K562 (cell line): ENCODE measurements around the gene SLC8A2. TPM values are rescaled to one million over a fixed set of nuclear protein-coding genes. Genes with fewer than 3 reads are reported as not detected.
A peak's percentile ranks its signal among the peaks of the same experiment; 100 is the strongest.

Source experiments
- AFF4 ChIP-seq: sonication (generic); formaldehyde crosslinking; IDR thresholded peaks from 2 replicates; pipeline ENCODE4 v1.8.0; 2023; ENCODE audit warnings: mild to moderate bottlenecking, missing genetic modification reagents
- CBFA2T3 ChIP-seq: fragments of 450-650 bp; IDR thresholded peaks from 2 replicates; pipeline ENCODE4 v1.6.1; 2017
- ELF1 ChIP-seq: fragments of 200-800 bp; sonication (Bioruptor generic); IDR thresholded peaks from 2 replicates; pipeline ENCODE4 v1.6.1; 2016; ENCODE audit warnings: missing genetic modification characterization, missing compliant biosample characterization
- GABPB2 ChIP-seq: fragments of 250-450 bp; sonication (Bioruptor Pico); conservative IDR thresholded peaks from 2 replicates; pipeline ENCODE4 v1.5.1; 2021; ENCODE audit warnings: mild to moderate bottlenecking
- HDAC1 ChIP-seq, 2 experiments: fragments of 450-650 bp; IDR thresholded peaks; 2 replicates each; pipeline ENCODE4 v1.6.1; 2016 to 2017; ENCODE audit warnings: inconsistent platforms in 1 of 2, mild to moderate bottlenecking in 1 of 2, moderate library complexity in 1 of 2
- HNRNPLL ChIP-seq: fragments of 200-400 bp; formaldehyde crosslinking; IDR thresholded peaks from 2 replicates; pipeline ENCODE4 v1.6.1; 2017; ENCODE audit warnings: low read length, low read depth, mild to moderate bottlenecking; ENCODE audit not compliant: poor library complexity, severe bottlenecking
- KDM5B ChIP-seq: fragments of 200-600 bp; sonication (generic); IDR thresholded peaks from 2 replicates; pipeline ENCODE4 v1.6.1; 2012; ENCODE audit warnings: low read depth, mild to moderate bottlenecking, moderate library complexity, low read length, control low read depth, inconsistent platforms; ENCODE audit not compliant: insufficient replicate concordance
- KLF6 ChIP-seq: fragments of 250-450 bp; sonication (Bioruptor Pico); IDR thresholded peaks from 2 replicates; pipeline ENCODE4 v1.4.0; 2020; ENCODE audit warnings: mild to moderate bottlenecking, moderate library complexity, borderline replicate concordance
- NCOR1 ChIP-seq: fragments of 450-650 bp; IDR thresholded peaks from 2 replicates; pipeline ENCODE4 v1.6.1; 2016; ENCODE audit warnings: mild to moderate bottlenecking, moderate library complexity
- RCOR1 ChIP-seq, 2 experiments: IDR thresholded peaks; 2 replicates each; pipeline ENCODE4 v1.6.1; 2012; ENCODE audit warnings: low read depth in 2 of 2, low read length in 2 of 2, borderline replicate concordance in 1 of 2, improper control_type of control experiment in 1 of 2
- SP2 ChIP-seq: IDR thresholded peaks from 2 replicates; pipeline ENCODE4 v1.6.1; 2011; ENCODE audit warnings: mild to moderate bottlenecking, low read depth, low read length, moderate library complexity; ENCODE audit not compliant: poor library complexity, severe bottlenecking; ENCODE audit errors: extremely low read depth
- TEAD4 ChIP-seq, 2 experiments: sonication (generic) in 1 of 2; formaldehyde crosslinking in 1 of 2; IDR thresholded peaks; 2 replicates each; pipeline versions ENCODE4 v1.6.1 to v1.8.0; 2012 to 2022; ENCODE audit warnings: borderline replicate concordance in 1 of 2, inconsistent platforms in 1 of 2, low read length in 1 of 2, mild to moderate bottlenecking in 1 of 2, missing genetic modification reagents in 1 of 2
- ZC3H11A ChIP-seq: IDR thresholded peaks from 2 replicates; pipeline ENCODE4 v1.6.1; 2012; ENCODE audit warnings: low read depth, low read length, improper control_type of control experiment
- ZC3H4 ChIP-seq: sonication (generic); formaldehyde crosslinking; IDR thresholded peaks from 2 replicates; pipeline ENCODE4 v1.9.0; 2021; ENCODE audit warnings: missing genetic modification reagents, borderline replicate concordance
- ZNF318 ChIP-seq, 2 experiments: fragments of 450-650 bp; IDR thresholded peaks; 2 replicates each; pipeline ENCODE4 v1.6.1; 2016; ENCODE audit warnings: mild to moderate bottlenecking in 2 of 2, borderline replicate concordance in 1 of 2, low read depth in 1 of 2, moderate library complexity in 1 of 2
- polyA plus RNA-seq, 8 experiments: library from polyadenylated mRNA; depleted of rRNA in 4 of 8; stranded (reverse) in 5 of 8; unstranded in 3 of 8; fragments of >200 nt; fragmentation: Nextera tagmentation in 2 of 8; fragmentation: Illumina TruSeq in 1 of 8; extraction: Ambion mirVana in 2 of 8; extraction: Trizol in 1 of 8; gene quantifications; 2 replicates each; pipeline versions ENCODE4 v1.2.1 to v1.2.3, GENCODE V29; 2011 to 2014; ENCODE audit warnings: inconsistent platforms in 1 of 8, missing spikeins in 1 of 8
- total RNA-seq, 7 experiments: library from RNA; depleted of rRNA in 6 of 7; stranded (reverse); fragments of >200 nt in 6 of 7; fragmentation: Illumina TruSeq in 2 of 7; extraction: Trizol in 2 of 7; gene quantifications; 2 replicates each; pipeline versions ENCODE4 v1.2.1 to v1.2.3, GENCODE V29; 2011 to 2021; ENCODE audit warnings: low replicate concordance in 1 of 7

The SLC8A2 gene
- total and polyA plus RNA-seq, 9 of the 15 experiments (the other 6 are each of a cell fraction or from before 2014, with no cell fraction given), result 0.07 to 0.66 (median 0.24) TPM; not detected in 3

DNA sequence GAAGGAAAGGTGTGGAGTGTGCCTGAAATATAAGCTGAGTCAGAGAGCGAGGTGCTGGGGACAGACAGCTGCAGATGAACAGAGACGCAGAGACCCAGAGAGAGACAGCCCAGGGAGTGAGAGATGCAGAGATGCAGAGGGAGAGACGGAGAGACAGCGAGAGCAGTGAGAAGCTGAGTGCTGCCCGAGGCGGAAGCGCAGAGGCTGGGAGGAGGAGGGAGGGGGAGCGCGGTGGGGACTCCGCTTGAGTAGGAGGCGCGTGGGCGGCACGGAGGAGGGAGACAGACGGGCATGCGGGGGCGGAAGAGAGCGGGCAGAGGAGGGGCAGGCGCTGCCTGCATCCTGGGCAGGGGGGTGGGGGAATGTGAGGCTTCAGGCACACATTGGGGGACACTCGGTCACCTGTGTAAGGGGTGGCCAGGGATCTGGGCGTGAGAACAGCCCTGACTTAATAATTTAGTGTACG, 25.7 kb downstream of the SLC8A2 start (continued):
- no peak for TF ChIP-seq ZNF318 (IDR thresholded peaks at IDR 0.05; ENCODE audit: borderline replicate concordance in 1 of 2, low read depth in 1 of 2)
- no peak for TF ChIP-seq KLF6 (CRISPR knock-in tag)
- no peak for TF ChIP-seq CBFA2T3
- no peak for TF ChIP-seq AFF4 (CRISPR knock-in tag)
- peak in 1 of 2 experiments; percentile 31; a peak in 1 of 4 replicates for TF ChIP-seq HDAC1 (IDR thresholded peaks at IDR 0.05)
- TF ChIP-seq NCOR1, result no peak
- no peak for TF ChIP-seq ZC3H4 (CRISPR knock-in tag)
- TF ChIP-seq ZC3H11A, result no peak
- peak; percentile 74 for TF ChIP-seq TEAD4 (IDR thresholded peaks at IDR 0.05; ENCODE audit: low read length)
- no peak for TF ChIP-seq TEAD4 (CRISPR knock-in tag; IDR thresholded peaks at IDR 0.05; ENCODE audit: borderline replicate concordance)
- TF ChIP-seq GABPB2, result no peak
- no peak for TF ChIP-seq SP2
- TF ChIP-seq KDM5B, result peak; percentile 22
- 0 out of 4 replicates have a peak, but pooled peaks of 1 of the 2 experiments have one; percentile 16 for TF ChIP-seq RCOR1 (IDR thresholded peaks at IDR 0.05; ENCODE audit: borderline replicate concordance in 1 of 2, low read depth in 2 of 2, low read length in 2 of 2)
- no peak for TF ChIP-seq HNRNPLL
- TF ChIP-seq ELF1 (tag), result 0 out of 2 replicates have a peak, but pooled peaks have one; percentile 15
